ENCODE measurements around the gene WDTC1.

GRCh38 chr1:27246194-27246593 is 11.8 kb downstream of the WDTC1 start:
- TF ChIP-seq CTCF (IDR thresholded peaks at IDR 0.05) (no peak), POLR2A (IDR thresholded peaks at IDR 0.05; ENCODE audit: low read depth) (no peak), EP300 (IDR thresholded peaks at IDR 0.05) (no peak), POLR2AphosphoS5 (IDR thresholded peaks at IDR 0.05) (no peak)

Data from esophagus muscularis mucosa (tissue), 4 donors.